GM19468 (cell line): ENCODE measurements around the gene MRPL55.

Experiments
- ATAC-seq: cut with Tn5 transposase; IDR thresholded peaks from one replicate; pipeline ENCODE4 v1.9.1; 2021; ENCODE audit warnings: mild to moderate bottlenecking, moderate library complexity, moderate number of reproducible peaks; ENCODE audit not compliant: unreplicated experiment; ENCODE audit errors: extremely low read depth

MRPL55 gene

GRCh38 chr1:228073857-228074545 lies 35.1 kb downstream of the MRPL55 start:
- no peak for ATAC-seq

- ATAC-seq: no peak
These were observed 35.8 kb downstream of the MRPL55 start for GRCh38 chr1:228073061-228073856.

DNA sequence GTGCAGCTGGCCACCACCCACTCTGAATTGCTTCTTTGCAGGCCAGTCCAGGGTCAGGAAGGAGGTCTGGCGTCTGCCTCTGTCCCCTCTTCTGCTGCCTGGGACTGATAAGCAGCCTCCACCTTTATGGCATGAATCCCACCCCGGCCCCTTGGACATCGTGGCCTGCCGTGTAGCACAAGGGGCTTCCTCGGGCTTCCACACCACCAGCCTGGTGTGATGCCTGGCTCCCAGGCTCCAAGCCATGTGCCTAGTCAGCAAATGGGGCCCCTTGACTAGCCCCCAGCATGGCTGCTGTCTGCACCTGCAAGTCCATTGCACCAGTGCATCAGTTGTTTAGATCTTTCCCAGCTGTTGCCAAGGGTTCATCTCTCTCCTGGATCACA lies 36.4 kb downstream of the MRPL55 start:
- ATAC-seq: no peak

- ATAC-seq: no peak
These were observed 37.1 kb downstream of the MRPL55 start for GRCh38 chr1:228071839-228072657.

- ATAC-seq: no peak
These were observed 38.2 kb downstream of the MRPL55 start for GRCh38 chr1:228070851-228071250.

DNA sequence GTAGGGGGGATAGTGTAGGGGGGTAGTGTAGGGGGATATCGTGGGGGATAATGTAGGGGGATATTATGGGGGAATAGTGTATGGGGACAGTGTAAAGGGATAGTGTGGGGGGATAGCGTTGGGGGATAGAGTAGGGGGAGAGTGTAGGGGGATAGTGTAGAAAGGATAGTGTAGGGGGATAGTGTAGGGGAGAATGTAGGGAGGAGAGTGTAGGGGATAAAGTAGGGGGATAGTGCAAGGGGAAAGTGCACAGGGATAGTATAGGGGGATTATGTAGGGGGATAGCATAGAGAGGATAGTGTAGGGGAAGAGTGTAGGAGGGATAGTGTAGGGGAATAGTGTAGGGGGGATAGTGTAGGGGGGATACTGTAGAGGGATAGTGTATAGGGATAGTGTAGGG lies 38.9 kb downstream of the MRPL55 start:
- ATAC-seq: no peak

GRCh38 chr1:228068359-228068758 lies 40.7 kb downstream of the MRPL55 start:
- ATAC-seq: no peak

DNA sequence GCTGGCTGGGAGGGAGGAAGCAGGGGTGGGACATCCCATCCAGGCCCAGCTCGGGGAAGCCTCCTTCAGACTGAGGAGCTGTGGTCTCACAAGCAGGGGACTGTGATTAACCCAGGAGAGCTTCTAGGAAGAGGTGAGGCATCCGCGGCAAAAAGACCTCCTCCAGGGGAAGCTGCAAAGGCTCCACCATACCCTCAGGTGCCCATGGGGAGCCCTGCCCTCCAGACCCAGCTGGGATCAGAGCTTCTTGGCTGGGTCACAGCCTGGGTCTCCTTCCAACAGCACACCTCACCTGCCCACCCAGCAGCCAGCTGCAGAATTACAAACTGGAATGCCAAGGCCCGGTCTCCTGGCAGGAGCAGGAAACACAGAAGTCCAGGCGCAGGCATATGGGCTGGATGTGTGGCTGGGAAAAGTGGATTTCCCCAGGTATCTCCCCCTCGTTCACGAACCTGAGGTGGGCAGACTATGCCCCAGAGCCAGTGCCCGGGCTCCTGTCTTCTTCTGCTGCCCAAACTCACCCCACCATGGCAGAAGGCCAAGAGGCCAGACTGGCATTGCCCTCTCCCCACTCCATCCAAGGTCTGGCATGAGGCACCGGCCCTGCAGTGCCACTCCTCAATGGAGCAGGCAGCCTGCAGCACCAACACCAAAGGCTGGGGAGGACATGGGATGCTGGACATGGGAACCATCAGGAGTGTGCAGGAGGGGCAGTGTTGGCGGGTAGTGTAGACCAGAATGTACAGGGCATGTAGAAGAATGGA lies 42.0 kb downstream of the MRPL55 start:
- ATAC-seq: no peak

DNA sequence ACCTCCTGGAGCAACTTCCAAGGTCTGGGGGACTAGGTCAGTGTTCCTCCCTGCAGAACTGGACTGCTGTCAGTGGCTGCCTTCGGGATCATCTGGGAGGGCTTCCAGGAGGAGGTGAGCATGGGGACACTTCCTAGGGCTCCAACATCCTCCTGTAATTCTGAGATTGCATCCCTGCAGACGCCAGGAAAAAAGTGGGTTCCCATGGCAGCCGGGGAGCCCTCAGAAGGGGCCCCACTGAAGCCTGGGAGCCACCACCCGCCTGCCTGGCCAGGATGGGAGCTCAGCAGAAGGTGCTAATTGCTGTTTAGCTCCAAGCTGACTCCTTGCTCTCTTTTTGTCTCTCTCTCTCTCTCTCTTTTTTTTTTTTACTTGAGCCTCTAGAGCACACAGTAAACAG lies 42.7 kb downstream of the MRPL55 start:
- no peak for ATAC-seq

DNA sequence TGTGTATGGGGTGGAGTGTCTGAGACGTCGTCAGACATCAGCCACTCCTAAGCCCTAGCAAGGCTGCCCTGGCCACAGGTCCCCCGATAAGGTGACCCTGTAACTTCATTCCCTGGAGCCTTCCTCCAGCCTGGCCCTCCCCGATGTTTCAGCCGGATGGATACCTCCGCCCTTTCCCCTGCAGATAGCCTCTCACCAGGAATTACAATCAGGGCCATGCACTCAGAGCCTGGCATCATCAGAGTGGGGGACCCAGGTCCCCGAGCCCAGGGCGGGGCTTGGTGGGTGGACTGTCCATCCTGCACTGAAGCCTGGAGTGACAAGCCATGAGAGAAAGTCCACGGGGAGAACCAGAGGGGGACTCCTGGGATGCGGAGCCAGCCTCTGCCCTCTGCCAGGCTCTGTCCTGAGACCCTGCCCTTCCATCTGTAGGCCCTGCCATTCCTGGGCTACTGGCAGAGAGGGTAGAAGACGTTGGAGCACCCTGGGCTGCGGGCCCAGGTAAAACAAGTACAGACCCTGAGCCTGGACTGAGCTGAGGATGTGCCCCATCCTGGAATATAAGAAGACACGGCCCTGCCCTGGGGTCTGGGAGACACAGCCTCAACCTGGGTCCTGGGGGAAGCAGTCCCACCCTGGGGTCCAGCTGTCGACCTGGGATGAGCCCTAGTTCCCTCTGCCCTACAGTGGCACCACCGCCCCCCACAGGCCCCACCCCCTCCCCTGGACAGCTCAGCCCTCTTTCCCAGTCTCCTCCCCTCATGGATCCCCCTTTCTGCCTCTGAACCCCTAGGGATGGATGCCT lies 43.4 kb downstream of the MRPL55 start:
- no peak for ATAC-seq

GRCh38 chr1:228064741-228065542 lies 44.2 kb downstream of the MRPL55 start:
- no peak for ATAC-seq

DNA sequence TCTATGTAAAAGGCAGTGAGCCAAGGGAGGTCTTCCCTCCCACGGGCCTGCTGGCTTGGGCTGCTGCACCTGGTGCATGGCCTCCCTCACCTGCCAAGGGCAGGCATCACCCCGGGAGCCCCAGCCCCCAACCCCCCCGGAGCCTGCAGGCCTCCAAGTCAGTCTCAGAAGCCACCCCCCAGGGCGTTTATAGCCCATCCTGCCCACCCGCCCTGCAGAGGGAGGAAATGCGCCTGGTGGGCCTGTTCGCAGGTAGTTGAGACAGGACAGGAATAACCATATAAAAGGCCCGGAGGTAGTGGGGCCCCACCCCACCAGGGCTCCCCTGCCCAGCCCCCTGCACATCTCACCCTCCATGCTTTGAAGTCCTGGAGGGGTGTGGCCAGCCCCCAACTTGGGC lies 44.8 kb downstream of the MRPL55 start:
- ATAC-seq: no peak

GRCh38 chr1:228063251-228064191 lies 45.6 kb downstream of the MRPL55 start:
- ATAC-seq: no peak

DNA sequence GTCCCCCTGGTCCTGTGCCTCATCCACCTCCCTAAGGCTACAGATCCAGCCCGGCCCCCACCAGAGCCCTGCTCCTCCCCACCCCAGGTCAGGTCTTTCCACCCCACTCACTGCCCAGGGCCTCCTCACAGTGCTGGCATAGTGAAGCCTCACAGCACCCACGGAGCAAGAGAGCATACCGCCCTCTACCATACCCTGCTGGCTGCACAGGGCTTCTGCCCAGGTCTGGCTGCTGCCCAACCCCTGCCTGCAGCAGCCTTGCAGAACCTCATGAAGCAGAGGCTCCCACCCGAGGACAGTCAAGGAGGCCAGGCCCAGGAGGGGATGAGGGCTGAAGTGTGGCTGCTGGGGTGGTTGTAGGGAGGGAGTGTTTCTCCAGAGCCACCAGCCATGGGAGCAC lies 46.3 kb downstream of the MRPL55 start:
- no peak for ATAC-seq

- no peak for ATAC-seq
These were observed 46.9 kb downstream of the MRPL55 start for GRCh38 chr1:228062085-228062791.

DNA sequence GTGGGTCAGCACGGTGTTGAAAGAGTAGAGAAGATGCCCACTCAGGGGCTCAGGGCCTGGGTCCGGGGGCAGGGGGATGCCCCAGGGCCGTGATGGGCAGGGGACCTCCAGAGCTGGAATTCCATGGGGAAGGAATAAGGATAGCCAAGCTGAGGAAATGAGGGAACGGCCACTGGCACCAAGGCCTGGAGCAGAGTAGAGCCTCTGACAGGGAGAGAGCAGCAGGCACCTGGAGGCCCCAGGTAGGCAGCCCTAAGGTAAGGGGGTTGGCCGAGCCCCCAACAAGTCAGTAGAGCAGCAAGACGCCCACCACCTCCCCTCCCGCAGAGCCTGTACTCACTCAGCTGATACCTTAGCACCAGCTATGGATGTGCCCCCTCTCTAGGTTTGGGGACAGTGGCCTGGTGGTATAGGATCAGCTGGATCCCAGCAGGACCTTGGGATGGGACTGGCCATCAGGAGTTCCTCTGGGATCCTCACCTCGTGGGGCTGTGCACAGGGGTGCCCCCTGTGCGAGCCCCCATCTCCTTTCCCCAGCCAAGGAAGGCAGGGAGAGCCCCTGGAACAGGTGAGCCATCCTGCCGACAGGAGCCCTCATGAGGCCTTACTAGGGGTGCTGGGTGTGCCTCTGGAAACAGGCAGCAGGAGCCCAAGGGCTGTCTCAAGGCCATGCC lies 47.6 kb downstream of the MRPL55 start:
- ATAC-seq: no peak
